ENCODE measurements around the gene LRRIQ4.

LRRIQ4 gene

DNA sequence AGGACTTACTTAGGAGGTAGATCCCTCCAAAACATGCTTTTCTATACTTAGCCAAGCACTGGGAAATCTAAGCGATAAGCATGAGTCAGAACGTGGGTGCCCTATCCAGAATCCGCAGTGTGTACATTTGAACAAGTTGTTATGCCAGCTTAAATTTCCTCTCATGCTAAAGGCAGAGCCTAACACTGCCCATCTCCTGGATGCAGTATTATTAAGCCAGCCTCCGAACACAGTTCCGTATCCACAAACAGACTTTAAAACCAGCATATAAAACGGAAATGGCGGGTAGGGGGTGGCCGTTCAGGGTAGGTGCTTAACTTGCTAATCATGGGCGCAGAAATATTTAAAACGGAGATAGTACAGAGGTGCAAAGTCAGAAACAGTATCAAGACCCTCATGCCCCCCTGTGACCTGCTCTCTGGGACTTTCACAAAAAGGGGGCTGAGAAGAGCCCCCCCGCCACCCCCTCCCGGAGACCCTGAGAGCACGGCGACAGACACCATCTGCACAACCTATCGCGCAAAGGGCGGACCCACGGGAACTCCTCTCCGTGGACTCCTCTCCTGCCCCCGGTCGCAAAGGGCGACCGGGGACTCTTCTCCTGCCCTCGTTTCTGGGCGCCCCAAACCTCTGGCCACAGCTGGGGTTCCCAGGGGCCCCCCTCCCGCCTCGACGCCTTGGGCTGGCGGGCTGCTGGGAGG, 889 bp upstream of the LRRIQ4 start:
- peak in 1 of 4 experiments; percentile 10 for DNase-seq

DNA sequence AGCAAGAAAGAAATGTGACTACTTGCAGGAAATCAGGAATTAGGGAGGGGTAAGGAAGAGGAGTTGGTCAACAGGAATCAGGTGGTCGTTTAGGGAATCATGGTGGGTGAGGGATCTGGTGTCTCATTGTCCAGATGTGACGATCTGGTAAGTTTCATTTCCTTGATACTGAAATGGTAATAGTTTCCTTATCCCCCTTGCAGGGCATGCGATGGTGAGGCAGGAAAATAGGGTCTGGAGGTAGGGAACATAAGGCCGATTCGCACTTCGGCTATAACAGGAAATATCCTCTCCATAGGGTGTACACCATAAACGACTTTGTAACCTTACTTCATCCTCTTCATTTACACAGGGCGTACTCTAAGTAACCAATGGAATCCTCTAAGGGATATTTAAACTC, 608 bp downstream of the LRRIQ4 start:
- DNase-seq, result no peak

GRCh38 chr3:169813757-169814517, 1.3 kb downstream of the LRRIQ4 start:
- peak; percentile 15 to 60 (median 36) for DNase-seq

DNA sequence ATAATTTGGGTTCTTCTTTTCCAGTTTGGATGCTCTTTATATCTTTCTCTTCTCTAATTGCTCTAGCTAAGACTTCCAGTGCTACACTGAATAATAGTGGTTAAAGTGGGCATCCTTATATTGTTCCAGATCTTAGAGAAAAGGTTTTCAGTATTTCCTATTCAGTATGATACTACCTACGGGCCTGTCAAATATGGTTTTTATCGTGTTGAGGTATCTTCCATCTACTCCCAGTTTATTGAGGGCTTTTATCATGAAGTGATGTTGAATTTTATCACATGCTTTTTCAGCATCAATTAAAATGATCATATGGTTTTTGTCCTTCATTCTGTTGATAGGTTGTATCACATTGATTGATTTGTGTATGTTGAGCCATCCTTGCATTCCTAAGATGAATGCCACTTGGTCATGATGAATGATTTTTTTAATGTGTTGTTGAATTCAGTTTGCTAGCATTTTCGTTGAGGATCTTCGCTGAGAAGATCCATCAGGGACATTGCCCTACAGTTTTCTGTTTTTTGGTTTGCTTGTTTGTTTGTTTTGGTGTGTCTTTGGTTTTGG, 3.0 kb downstream of the LRRIQ4 start:
- DNase-seq, result no peak

GRCh38 chr3:169818316-169818715, 5.6 kb downstream of the LRRIQ4 start:
- no peak for DNase-seq

DNA sequence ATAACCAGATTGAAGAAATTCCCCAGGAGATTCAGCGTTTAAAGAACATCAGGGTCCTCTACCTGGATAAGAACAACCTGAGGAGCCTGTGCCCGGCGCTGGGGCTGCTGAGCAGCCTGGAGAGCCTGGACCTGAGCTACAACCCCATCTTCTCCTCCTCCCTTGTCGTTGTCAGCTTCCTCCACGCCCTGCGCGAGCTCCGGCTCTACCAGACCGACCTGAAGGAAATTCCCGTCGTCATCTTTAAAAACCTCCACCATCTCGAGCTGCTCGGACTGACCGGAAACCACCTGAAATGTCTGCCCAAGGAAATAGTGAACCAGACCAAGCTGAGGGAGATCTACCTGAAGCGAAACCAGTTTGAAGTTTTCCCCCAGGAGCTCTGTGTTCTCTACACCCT, 9.4 kb downstream of the LRRIQ4 start:
- no peak for DNase-seq

DNA sequence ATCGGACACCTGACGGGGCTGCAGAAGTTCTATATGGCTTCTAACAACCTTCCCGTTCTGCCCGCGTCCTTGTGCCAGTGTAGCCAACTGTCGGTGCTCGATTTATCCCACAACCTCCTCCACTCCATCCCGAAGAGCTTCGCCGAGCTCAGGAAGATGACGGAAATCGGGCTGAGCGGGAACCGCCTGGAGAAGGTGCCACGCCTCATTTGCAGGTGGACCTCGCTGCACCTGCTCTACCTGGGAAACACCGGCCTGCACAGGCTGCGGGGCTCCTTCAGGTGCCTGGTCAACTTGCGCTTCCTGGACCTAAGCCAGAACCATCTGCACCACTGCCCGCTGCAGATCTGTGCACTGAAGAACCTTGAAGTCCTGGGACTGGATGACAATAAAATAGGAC, 9.9 kb downstream of the LRRIQ4 start:
- no peak for DNase-seq

DNA sequence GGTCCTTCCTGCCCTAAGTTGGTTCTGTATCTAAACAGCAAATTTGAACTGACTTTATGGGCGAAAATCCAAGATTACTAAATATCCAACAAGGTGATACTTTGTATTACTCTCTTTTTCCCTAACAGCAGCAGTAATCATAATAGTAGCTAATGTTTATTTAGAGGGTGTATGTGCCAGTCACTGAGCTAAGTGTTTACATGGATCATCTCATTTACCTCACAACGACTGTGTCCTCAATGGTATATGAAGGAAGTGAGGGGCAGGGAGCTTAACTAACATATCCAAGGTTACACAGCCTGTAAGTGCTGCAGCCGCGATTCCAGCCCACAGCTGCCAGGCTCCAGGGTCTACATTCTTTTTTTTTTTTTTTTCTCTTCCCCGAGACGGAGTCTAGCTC, 10.3 kb downstream of the LRRIQ4 start:
- DNase-seq, result no peak

DNA sequence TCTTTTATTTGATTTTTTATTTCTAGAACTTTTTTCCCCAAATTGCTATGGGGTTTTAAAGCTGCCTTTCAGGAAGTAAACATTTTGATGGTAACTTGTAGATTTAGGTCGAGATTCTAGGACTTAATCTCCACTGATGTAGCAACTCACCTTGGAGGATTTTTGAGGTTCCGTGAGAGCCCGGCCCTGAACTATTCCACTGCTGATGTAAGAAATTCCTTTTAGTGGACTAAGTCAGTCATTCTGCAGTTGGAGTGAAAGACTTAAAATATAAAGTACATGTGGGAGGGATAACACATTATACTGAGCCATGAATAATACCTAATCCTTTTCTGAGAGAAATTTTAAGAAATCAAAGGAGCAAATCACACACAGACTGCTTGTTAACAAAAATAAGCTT, 12.6 kb downstream of the LRRIQ4 start:
- DNase-seq, result no peak

GRCh38 chr3:169827712-169828111, 15.0 kb downstream of the LRRIQ4 start:
- no peak for DNase-seq

DNA sequence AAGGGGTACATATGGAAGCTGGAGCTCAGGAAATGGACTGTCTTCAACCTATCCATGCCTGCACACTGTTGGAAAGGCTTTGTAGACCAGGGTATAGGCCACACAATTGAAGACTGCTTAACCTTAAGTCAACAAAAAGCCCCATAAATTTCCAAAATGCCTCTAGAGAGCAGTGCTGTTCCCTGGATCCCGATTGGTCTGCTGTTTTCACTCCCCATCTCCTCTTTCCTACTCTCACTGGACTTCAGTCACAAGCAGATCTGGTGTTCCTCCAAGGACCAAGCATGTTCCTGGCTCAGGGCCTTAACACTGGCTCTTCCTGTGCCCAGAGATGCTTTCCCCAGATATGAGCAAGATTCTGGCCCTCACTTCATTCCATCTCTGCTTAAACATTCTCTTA, 22.9 kb downstream of the LRRIQ4 start:
- DNase-seq, result no peak

DNA sequence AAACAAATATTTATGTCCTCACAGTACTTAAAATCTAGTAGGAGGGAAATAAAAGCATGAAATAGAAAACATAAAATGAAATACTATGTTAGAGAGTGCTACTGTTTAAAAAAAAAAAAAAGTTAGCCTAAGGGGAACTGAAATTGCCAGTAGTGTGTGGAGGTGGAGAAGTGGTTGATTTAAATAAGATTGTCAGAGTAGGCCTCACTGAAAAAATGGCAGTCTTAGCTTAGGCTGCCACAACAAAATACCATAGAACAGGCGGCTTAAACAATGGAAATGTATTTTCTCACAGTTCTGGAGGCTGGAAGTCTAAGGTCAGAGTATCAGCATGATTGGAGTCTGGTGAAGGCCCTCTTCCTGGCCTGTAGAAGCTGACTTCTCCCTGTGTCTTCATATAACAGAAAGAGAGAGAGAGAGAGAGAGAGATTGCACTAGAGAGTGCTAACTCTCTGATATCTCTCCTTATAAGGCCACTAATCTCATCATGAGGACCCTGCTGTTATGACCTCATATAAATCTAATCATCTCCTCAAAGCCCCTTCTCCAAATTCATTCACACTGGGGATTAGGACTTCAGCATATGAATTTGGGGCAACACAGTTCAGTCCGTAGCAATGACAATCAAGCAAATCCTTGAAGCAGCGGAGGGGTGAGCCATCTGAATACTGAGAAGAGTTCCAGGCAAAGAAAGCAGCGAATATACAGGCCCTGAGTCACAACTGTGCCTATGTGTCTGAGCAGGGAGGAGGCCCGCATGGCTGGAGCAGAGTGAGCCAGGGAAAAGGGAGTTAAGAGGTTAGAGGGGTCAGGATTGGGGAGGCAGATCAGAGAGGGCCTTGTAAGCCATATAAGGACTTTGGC, 23.6 kb downstream of the LRRIQ4 start:
- no peak for DNase-seq

DNA sequence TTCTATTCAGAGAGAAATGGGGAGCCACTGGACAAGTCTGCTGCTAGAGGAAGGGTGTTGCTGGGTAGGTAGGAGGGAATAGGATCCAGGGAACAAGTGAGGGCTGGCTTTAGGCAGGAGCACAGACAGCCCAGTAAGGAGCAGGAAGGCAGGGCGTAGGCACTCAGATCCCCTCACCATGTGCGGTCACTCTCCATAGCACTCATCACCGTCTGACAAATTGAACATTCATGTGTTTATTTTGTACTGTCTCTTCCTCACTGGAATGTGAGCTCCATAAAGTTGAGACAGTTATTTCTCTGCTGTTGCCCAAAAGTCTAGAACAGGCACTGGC, 24.2 kb downstream of the LRRIQ4 start:
- no peak for DNase-seq

GRCh38 chr3:169838511-169839030, 25.9 kb downstream of the LRRIQ4 start:
- no peak for DNase-seq

- no peak for DNase-seq
Measured at GRCh38 chr3:169841171-169841570, 28.5 kb downstream of the LRRIQ4 start.

- no peak for DNase-seq
Measured at GRCh38 chr3:169842960-169843359, 30.3 kb downstream of the LRRIQ4 start.

DNA sequence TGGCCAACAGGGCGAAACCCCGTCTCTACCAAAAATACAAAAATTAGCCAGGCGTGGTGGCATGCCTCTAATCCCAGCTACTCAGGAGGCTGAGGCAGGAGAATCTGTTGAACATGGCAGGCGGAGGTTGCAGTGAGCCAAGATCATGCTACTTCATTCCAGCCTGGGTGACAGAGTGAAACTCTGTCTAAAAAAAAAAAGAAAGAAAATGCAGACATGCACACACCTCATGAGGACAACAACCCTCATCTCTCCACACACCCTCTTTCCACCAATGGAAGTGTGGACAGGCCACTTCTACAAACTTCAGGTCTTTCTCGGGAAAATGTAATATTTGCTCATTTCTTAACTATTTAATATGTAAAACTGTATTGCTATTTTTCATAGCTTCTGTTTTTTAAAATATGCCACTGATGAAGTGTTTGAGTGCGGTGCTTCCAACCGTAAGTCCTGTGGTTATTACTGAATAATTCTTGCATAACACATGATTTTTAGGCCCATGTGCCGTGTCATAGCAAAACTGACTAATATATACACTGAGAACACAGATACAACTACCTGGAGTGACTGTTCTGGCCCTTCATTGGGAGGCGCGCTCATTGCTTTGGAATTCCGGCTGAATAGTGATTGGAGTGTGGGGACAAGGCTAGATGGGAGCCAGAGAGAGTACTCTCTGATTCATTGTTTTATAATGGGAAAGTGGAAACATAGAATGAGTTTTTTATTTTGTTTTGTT, 34.0 kb downstream of the LRRIQ4 start:
- no peak for DNase-seq

GRCh38 chr3:169847896-169848295, 35.2 kb downstream of the LRRIQ4 start:
- DNase-seq, result no peak

DNA sequence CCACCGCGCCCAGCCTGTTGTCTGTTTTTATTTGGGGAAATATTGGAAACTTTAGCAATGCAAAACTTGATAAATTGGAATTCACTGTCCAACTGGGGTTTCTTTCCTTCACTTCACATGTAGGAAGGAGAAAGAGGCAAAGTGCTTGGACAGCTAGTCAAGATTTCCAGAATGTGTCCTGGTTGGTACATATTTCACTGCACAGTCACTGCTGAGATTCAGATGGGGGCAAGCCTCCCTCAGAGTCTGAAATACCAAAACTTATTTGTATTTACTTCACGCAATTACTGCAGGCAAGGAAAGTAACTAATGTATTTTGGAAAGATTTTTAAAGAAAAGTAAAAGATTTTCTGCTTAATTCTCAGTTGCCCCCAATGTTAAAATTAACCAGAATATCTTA, 36.1 kb downstream of the LRRIQ4 start:
- DNase-seq, result no peak

DNA sequence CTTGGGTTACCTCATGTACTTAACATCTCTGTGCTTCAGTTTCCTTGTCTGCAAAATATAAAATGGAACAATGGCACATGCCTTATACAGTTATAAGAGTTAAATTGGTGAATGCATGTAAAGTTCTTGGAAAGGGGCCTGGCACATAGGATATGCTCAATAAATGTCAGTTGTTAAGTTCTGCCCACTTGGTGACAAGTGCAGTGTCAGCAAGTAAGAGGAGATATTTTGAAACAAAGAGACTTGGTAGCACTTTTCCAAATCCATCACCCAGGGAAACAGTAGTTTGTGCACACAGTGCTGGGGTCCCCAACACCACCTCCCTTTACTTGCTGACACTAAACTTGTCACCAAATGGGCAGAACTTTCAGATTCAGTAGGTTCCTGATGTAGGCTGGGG, 37.9 kb downstream of the LRRIQ4 start:
- DNase-seq, result no peak

- no peak for DNase-seq
Measured at GRCh38 chr3:169855514-169855913, 42.8 kb downstream of the LRRIQ4 start.

DNA sequence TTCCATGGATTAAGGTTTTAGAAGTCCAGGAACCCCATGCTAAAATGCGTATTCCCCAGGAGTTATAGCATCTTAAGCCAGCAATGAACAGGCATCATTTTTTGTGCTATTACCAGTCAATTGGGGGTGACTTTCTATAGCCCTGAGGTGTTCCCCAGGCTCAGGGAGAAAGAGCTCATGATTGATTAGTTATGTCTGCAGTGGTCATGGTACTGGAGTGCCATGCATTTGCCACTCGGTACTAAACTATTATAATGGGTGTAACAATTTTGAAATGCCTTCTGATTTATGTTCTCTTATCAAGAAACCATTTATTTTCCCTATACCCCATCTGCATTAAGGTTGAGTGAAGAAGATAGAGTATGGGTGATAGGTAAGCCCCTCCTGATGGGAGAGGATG, 45.1 kb downstream of the LRRIQ4 start:
- no peak for DNase-seq

- no peak for DNase-seq
Measured at GRCh38 chr3:169861871-169862270, 49.2 kb downstream of the LRRIQ4 start.

Measured in activated naive CD4-positive, alpha-beta T cell (primary cell).